Measurements from ENCODE around the gene CIAO3.

DNA sequence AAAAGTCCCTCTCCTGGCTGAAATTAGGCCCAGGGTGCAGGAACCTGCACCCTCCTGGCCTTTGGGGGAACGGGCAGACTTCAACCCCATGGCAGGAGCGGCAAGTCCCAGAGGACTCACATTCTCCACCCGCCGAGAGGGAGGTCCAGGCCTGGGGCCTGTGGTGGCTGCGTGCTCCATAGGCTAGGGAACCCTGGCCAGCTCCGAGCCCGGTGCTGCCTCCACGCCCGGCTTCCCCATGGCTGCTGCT lies 14.7 kb downstream of the CIAO3 start:
- TF ChIP-seq, protein P1, sequence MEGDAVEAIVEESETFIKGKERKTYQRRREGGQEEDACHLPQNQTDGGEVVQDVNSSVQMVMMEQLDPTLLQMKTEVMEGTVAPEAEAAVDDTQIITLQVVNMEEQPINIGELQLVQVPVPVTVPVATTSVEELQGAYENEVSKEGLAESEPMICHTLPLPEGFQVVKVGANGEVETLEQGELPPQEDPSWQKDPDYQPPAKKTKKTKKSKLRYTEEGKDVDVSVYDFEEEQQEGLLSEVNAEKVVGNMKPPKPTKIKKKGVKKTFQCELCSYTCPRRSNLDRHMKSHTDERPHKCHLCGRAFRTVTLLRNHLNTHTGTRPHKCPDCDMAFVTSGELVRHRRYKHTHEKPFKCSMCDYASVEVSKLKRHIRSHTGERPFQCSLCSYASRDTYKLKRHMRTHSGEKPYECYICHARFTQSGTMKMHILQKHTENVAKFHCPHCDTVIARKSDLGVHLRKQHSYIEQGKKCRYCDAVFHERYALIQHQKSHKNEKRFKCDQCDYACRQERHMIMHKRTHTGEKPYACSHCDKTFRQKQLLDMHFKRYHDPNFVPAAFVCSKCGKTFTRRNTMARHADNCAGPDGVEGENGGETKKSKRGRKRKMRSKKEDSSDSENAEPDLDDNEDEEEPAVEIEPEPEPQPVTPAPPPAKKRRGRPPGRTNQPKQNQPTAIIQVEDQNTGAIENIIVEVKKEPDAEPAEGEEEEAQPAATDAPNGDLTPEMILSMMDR (IDR thresholded peaks at IDR 0.05), result no peak
- TF ChIP-seq POLR2A (IDR thresholded peaks at IDR 0.05), result no peak
